Measurements from ENCODE around the gene MTIF3. TPM values are rescaled to one million over a fixed set of nuclear protein-coding genes. Genes with fewer than 3 reads are reported as not detected.

MTIF3 gene
- polyA plus RNA-seq, 1 of the 3 experiments (the other 2 are of a cell fraction) = 29.5 TPM

GRCh38 chr13:27440408-27440807 is 10.0 kb downstream of the MTIF3 start:
- Histone ChIP-seq H3K4me2 (no peak overlapping the region), H4K20me1 (ENCODE audit: insufficient read depth) (no peaks in the 10 kb centered on the region), H3K27ac (ENCODE audit: low read depth in 2 of 2, low read length in 1 of 2) (no peak overlapping the region), H3K9me2 (no peaks in the 10 kb centered on the region), H2AFZ (ENCODE audit: low read depth) (no peak overlapping the region), H3F3A (replicated peaks; ENCODE audit: insufficient read depth) (no peaks in the 10 kb centered on the region), H3K9ac (no peak overlapping the region), H3K27me3 (ENCODE audit: insufficient read depth) (no peaks in the 10 kb centered on the region), H3K36me3 (replicated peaks in 1 of 2; ENCODE audit: control insufficient read depth in 1 of 2, insufficient read depth in 2 of 2, low read length in 1 of 2) (peaks cover 32 to 36% of the 10 kb centered on the region in 2 experiments), H3K4me3 (ENCODE audit: low read depth in 2 of 2, low read length in 1 of 2) (no peak overlapping the region), H3K4me1 (ENCODE audit: control insufficient read depth in 1 of 2, insufficient read depth in 2 of 2, low read depth in 1 of 2, low read length in 1 of 2) (no peaks in the 10 kb centered on the region), H3K79me2 (ENCODE audit: insufficient read depth) (peaks cover 14% of the 10 kb centered on the region; the same call in 1 of the 2 replicates), H3K9me3 (no peaks in the 10 kb centered on the region)
- CTCF ChIA-PET = no interaction called here
- no peak for DNase-seq
- WGBS (ENCODE audit: low lambda C conversion rate) = 86% methylated on average over 1 of the region's 1 CpG
- POLR2A ChIA-PET = no interaction called here
- no peak for TF ChIP-seq EZH2phosphoT487 (IDR thresholded peaks at IDR 0.05; ENCODE audit: borderline replicate concordance, low read depth)

- no peak for DNase-seq
- peaks cover 45 to 67% of the 10 kb centered on the region in 2 experiments for H3K36me3 ChIP-seq (replicated peaks in 1 of 2; ENCODE audit: control insufficient read depth in 1 of 2, insufficient read depth in 2 of 2, low read length in 1 of 2)
- no peak overlapping the region for H3K4me3 ChIP-seq (ENCODE audit: low read depth in 2 of 2, low read length in 1 of 2)
- H3K9me3 ChIP-seq = no peaks in the 10 kb centered on the region
- H3K4me2 ChIP-seq = no peak overlapping the region
- 78% methylated on average over 2 of the region's 2 CpGs for WGBS (ENCODE audit: low lambda C conversion rate)
- no peaks in the 10 kb centered on the region for H3K27me3 ChIP-seq (ENCODE audit: insufficient read depth)
- no peaks in the 10 kb centered on the region for H3F3A ChIP-seq (replicated peaks; ENCODE audit: insufficient read depth)
- ChIA-PET CTCF (no interaction called here), POLR2A (no interaction called here)
- H3K9ac ChIP-seq = no peak overlapping the region
- no peak overlapping the region for H2AFZ ChIP-seq (ENCODE audit: low read depth)
- H3K9me2 ChIP-seq = no peaks in the 10 kb centered on the region
- no peaks in the 10 kb centered on the region; the same call in 1 of the 2 replicates for H4K20me1 ChIP-seq (ENCODE audit: insufficient read depth)
- no peak overlapping the region for H3K27ac ChIP-seq (ENCODE audit: low read depth in 2 of 2, low read length in 1 of 2)
- TF ChIP-seq TCF12 (IDR thresholded peaks at IDR 0.05) (no peak), NRF1 (IDR thresholded peaks at IDR 0.05; ENCODE audit: low read depth, low read length) (no peak), GATA2 (CRISPR knock-in tag; IDR thresholded peaks at IDR 0.05) (no peak)
- TF ChIP-seq, protein P1, sequence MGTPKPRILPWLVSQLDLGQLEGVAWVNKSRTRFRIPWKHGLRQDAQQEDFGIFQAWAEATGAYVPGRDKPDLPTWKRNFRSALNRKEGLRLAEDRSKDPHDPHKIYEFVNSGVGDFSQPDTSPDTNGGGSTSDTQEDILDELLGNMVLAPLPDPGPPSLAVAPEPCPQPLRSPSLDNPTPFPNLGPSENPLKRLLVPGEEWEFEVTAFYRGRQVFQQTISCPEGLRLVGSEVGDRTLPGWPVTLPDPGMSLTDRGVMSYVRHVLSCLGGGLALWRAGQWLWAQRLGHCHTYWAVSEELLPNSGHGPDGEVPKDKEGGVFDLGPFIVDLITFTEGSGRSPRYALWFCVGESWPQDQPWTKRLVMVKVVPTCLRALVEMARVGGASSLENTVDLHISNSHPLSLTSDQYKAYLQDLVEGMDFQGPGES (IDR thresholded peaks at IDR 0.05; ENCODE audit: low read depth, low read length) = no peak
- H3K4me1 ChIP-seq (ENCODE audit: control insufficient read depth in 1 of 2, insufficient read depth in 2 of 2, low read depth in 1 of 2, low read length in 1 of 2) = no peaks in the 10 kb centered on the region
- H3K79me2 ChIP-seq (ENCODE audit: insufficient read depth) = no peaks in the 10 kb centered on the region
Observed at GRCh38 chr13:27437126-27437525, 13.2 kb downstream of the MTIF3 start.

DNA sequence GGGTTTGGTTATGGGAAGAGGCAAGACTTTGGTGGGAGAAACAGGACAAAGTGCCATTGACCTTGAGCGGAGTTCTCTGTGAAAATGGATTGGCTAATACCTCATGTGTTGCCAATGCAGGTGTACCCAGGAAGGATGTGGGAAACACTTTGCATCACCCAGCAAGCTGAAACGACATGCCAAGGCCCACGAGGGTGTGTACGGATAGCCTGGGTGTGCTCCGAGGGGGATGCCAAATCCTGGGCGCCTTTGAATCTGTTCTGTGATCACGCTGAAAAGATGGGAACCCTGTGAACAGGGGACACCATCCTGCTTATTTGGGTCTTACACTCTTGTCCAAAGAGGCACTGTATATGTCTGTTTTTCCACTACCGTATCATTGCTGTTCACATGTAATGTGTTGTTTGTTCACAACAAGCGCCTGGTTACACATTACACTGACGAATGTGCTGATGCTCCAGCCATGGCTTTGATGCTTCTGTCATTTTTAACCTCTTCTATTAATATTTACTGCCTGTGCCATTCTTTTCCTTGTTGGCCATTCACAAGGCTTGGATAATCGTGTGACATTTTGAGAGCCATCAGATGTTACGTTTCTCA is 17.7 kb downstream of the MTIF3 start:
- peaks cover 6% of the 10 kb centered on the region for H3F3A ChIP-seq (replicated peaks; ENCODE audit: insufficient read depth)

More for the DNA sequence above, 17.7 kb downstream of the MTIF3 start:
- Histone ChIP-seq H3K27me3 (ENCODE audit: insufficient read depth) (no peaks in the 10 kb centered on the region), H2AFZ (ENCODE audit: low read depth) (no peak overlapping the region), H3K36me3 (replicated peaks in 1 of 2; ENCODE audit: control insufficient read depth in 1 of 2, insufficient read depth in 2 of 2, low read length in 1 of 2) (peaks cover 59 to 86% of the 10 kb centered on the region in 2 experiments), H4K20me1 (ENCODE audit: insufficient read depth) (no peaks in the 10 kb centered on the region; the same call in 1 of the 2 replicates), H3K4me1 (ENCODE audit: control insufficient read depth in 1 of 2, insufficient read depth in 2 of 2, low read depth in 1 of 2, low read length in 1 of 2) (no peaks in the 10 kb centered on the region; a peak in 1 of 4 replicates), H3K4me2 (no peak overlapping the region), H3K9me2 (no peaks in the 10 kb centered on the region), H3K4me3 (ENCODE audit: low read depth in 2 of 2, low read length in 1 of 2) (no peak overlapping the region), H3K9ac (no peak overlapping the region), H3K9me3 (no peaks in the 10 kb centered on the region), H3K79me2 (ENCODE audit: insufficient read depth) (no peaks in the 10 kb centered on the region), H3K27ac (ENCODE audit: low read depth in 2 of 2, low read length in 1 of 2) (no peak overlapping the region)
- POLR2A ChIA-PET = no interaction called here
- WGBS (ENCODE audit: low lambda C conversion rate) = 96% methylated on average over 12 of the region's 12 CpGs
- DNase-seq = no peak
- TF ChIP-seq RAD21 (IDR thresholded peaks at IDR 0.05; ENCODE audit: low read length) = no peak
- TF ChIP-seq SIN3A (IDR thresholded peaks at IDR 0.05; ENCODE audit: borderline replicate concordance, low read depth, low read length) = no peak
- no peak for TF ChIP-seq FOXM1 (IDR thresholded peaks at IDR 0.05; ENCODE audit: low read depth)
- TF ChIP-seq YY1 (IDR thresholded peaks at IDR 0.05; ENCODE audit: low read depth) = no peak
- TF ChIP-seq RXRA (IDR thresholded peaks at IDR 0.05; ENCODE audit: borderline replicate concordance, low read depth) = no peak
- no peak for TF ChIP-seq SMC3 (IDR thresholded peaks at IDR 0.05; ENCODE audit: low read depth, low read length)
- TF ChIP-seq RCOR1 (IDR thresholded peaks at IDR 0.05; ENCODE audit: low read length) = no peak
- TF ChIP-seq EP300 (IDR thresholded peaks at IDR 0.05; ENCODE audit: borderline replicate concordance in 1 of 2, low read depth in 1 of 2, low read length in 1 of 2) = no peak
- no peak for TF ChIP-seq PBX3 (IDR thresholded peaks at IDR 0.05)
- CTCF ChIA-PET = interaction anchor here (1.2 kb wide), 1 partner anchor 11 kb away, joined by 3 read pairs; no protein-coding TSS in a partner anchor
